Choroid plexus epithelial cell (primary cell): ENCODE measurements around the gene CCDC40.

Experiments
- DNase-seq: peaks from one replicate; pipeline ENCODE4 v3.0.0-alpha.2; 2010; ENCODE audit warnings: low read depth
- H3K4me3 ChIP-seq: 2 replicates; pipeline ENCODE4 v1.5.1; 2011; ENCODE audit warnings: low read depth, mild to moderate bottlenecking, control low read depth, low read length, moderate library complexity
- CTCF ChIP-seq: conservative IDR thresholded peaks from 2 replicates; pipeline ENCODE4 v1.5.1; 2011; ENCODE audit warnings: low read depth, mild to moderate bottlenecking, control low read depth, inconsistent platforms, low read length, moderate library complexity

The CCDC40 gene

GRCh38 chr17:80007939-80008338 lies 28.5 kb upstream of the CCDC40 start:
- H3K4me3 ChIP-seq: no peak overlapping the region
- no peak for TF ChIP-seq CTCF
- DNase-seq: no peak

DNA sequence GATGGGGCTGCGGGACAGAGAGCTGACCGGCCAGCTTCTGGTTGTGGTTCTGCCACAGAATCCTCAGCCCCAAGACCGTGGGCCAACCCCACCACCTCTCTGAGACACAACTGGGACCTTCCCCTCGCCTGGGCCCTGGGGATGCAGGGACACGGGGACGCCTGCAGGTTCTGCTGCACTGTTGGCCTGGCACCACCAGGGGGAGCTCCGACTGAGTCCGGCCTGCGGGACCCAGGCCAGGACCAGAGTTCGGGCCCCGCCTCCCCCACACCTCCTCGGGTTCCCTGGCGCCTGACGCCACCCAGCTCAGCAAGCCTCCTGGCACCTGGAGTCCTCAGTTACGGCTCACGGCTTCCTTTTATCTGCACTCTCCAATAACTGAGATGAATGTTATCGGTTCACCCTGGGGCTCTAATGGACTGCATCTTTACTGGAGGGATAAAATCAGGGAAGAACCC lies 28.0 kb upstream of the CCDC40 start:
- TF ChIP-seq CTCF: peak; percentile 93
- peak; percentile 67 for DNase-seq
- H3K4me3 ChIP-seq: no peak overlapping the region

DNA sequence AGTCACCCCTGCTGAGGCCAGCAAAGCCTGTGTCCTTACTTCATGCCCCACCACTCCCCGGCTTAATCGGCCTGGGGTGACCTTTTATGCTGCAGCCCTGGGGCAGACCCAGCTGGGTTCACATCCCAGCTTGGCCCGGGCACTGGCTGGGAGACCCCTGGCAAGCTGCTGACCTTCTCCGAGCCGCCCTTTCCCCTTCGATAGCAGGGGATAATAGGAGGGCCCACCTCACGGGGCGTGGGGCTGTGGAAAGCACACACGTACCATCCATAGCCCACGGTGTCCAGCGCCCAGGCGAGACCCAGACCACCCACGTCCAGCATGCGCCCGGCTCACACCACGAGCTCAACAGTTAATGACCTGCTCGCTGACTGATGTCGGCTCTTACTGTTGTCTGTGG lies 27.6 kb upstream of the CCDC40 start:
- DNase-seq: no peak
- TF ChIP-seq CTCF: no peak

GRCh38 chr17:80009391-80010282 lies 26.8 kb upstream of the CCDC40 start:
- TF ChIP-seq CTCF: no peak
- DNase-seq: no peak
- H3K4me3 ChIP-seq: no peak overlapping the region

More for the DNA sequence above, 27.6 kb upstream of the CCDC40 start:
- H3K4me3 ChIP-seq: no peak overlapping the region

DNA sequence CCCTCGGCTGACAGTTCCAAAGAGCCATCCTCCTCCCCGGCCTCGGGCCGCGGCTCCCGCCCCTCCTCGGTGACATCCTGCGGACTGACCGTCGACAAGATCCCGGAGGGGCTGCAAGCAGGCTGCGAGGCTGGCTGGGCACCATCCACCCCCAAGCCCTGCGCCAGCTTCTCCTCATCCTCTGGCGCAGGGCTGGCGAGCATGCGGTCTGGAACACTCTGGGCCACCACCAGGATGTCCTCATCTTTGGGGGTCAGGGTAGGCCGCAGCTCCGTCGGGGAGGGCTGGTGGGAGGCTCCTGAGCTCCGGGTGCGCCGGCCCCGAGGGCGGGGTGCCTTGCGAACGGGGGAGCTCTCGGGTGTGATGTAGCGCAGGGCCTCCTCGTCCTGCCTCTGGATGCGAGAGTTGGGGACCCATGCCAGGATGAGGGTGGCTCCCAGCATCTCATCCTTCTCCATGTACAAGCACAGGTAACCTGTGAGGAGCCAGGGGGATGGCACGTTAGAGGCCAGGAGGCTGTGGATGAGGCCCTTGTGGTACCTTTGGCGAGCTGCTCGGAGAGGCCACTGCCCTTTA lies 26.1 kb upstream of the CCDC40 start:
- TF ChIP-seq CTCF: no peak
- H3K4me3 ChIP-seq: no peak overlapping the region
- DNase-seq: no peak

DNA sequence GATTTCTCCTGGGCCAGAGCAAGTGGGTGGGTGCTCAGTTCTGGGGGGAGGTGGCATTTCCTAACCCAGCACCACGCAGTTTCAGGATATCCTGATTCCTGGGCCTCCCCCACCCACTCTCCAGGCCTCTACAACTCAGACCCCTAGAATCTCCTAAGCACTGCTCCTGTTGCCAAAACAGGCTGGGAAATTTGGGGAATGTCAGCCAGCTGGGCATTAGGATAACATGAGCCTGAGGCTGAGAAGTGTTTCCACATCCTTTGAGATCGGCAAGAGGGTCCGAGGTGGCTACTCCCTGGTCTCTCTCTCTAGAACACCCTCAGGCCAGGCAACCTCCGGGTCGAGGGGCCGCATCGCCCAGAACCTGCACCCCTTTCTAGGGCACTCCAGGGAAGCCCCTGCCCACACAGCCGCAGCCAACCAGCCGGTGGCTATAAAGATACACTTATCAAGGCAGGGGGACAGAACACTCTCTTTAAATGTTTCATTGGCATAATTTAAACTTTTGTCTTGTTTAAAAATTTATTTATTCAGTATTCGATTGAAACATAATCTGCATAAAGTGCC lies 24.4 kb upstream of the CCDC40 start:
- no peak for TF ChIP-seq CTCF
- no peak overlapping the region for H3K4me3 ChIP-seq
- no peak for DNase-seq
